Neural cell (in vitro differentiated cells): Measurements from ENCODE around the gene CLIC4. TPM values are rescaled to one million over a fixed set of nuclear protein-coding genes. Genes with fewer than 3 reads are reported as not detected.

Source experiments
- H2AFZ ChIP-seq: fragments of 200-600, 300-800 bp; sonication (generic), shearing (Covaris generic); 2 replicates; pipeline ENCODE4 v1.6.0; 2014; ENCODE audit warnings: low read depth, mild to moderate bottlenecking, antibody characterized with exemption, low read length, moderate library complexity
- H3F3A ChIP-seq: fragments of 200-600 bp; shearing (Covaris generic); 2 replicates; pipeline ENCODE4 v1.6.1; 2016; ENCODE audit warnings: mild to moderate bottlenecking, moderate library complexity, mixed read lengths, antibody characterized with exemption, low read length; ENCODE audit not compliant: insufficient read depth, poor library complexity, severe bottlenecking
- H3K27ac ChIP-seq: fragments of 200-600, 300-800 bp; sonication (generic), shearing (Covaris generic); 2 replicates; pipeline ENCODE4 v1.5.1; 2014; ENCODE audit warnings: mild to moderate bottlenecking, low read length, moderate library complexity
- H3K27me3 ChIP-seq: fragments of 300-800, 200-600 bp; sonication (generic), shearing (Covaris generic); 2 replicates; pipeline ENCODE4 v1.6.0; 2014; ENCODE audit warnings: mild to moderate bottlenecking, low read depth, low read length, moderate library complexity; ENCODE audit not compliant: insufficient read depth
- H3K36me3 ChIP-seq: fragments of 300-800, 200-600 bp; sonication (generic), shearing (Covaris generic); 2 replicates; pipeline ENCODE4 v1.5.1; 2014; ENCODE audit warnings: mild to moderate bottlenecking, antibody characterized with exemption, low read length, moderate library complexity; ENCODE audit not compliant: insufficient read depth
- H3K4me2 ChIP-seq: fragments of 300-800, 200-600 bp; sonication (generic), shearing (Covaris generic); 2 replicates; pipeline ENCODE4 v1.6.0; 2014; ENCODE audit warnings: mild to moderate bottlenecking, low read length
- H3K4me3 ChIP-seq: fragments of 300-800, 200-600 bp; sonication (generic), shearing (Covaris generic); 2 replicates; pipeline ENCODE4 v1.5.1; 2014; ENCODE audit warnings: mild to moderate bottlenecking, low read length, moderate library complexity
- H3K79me2 ChIP-seq: fragments of 200-600 bp; shearing (Covaris generic); replicated peaks from 2 replicates; pipeline ENCODE4 v1.6.0; 2014; ENCODE audit warnings: mild to moderate bottlenecking, low read length, moderate library complexity; ENCODE audit not compliant: insufficient read depth
- H3K9ac ChIP-seq: fragments of 300-800, 200-600 bp; sonication (generic), shearing (Covaris generic); 2 replicates; pipeline ENCODE4 v1.6.1; 2016; ENCODE audit warnings: mild to moderate bottlenecking, low read length, mixed read lengths
- H3K9me2 ChIP-seq: fragments of 200-600 bp; shearing (Covaris generic); 2 replicates; pipeline ENCODE4 v1.6.1; 2016; ENCODE audit warnings: mild to moderate bottlenecking, low read length, mixed read lengths; ENCODE audit not compliant: insufficient read depth
- H3K9me3 ChIP-seq: fragments of 200-600, 300-800 bp; sonication (generic), shearing (Covaris generic); 2 replicates; pipeline ENCODE4 v1.6.1; 2016; ENCODE audit warnings: mild to moderate bottlenecking, mixed run types, low read length, moderate library complexity, mixed read lengths
- H4K20me1 ChIP-seq: fragments of 200-600 bp; shearing (Covaris generic); 2 replicates; pipeline ENCODE4 v1.6.1; 2016; ENCODE audit warnings: mild to moderate bottlenecking, mixed run types; ENCODE audit not compliant: insufficient read depth
- EP300 ChIP-seq: fragments of 450-650 bp; conservative IDR thresholded peaks from 2 replicates; pipeline ENCODE4 v1.6.1; 2014; ENCODE audit warnings: antibody characterized with exemption, mild to moderate bottlenecking, moderate library complexity; ENCODE audit not compliant: poor library complexity, severe bottlenecking
- EZH2 ChIP-seq: fragments of 200-600, 300-800 bp; shearing (Covaris generic), sonication (generic); IDR thresholded peaks from 2 replicates; pipeline ENCODE4 v1.6.1; 2014; ENCODE audit warnings: antibody characterized with exemption, low read length, borderline replicate concordance, mild to moderate bottlenecking; ENCODE audit not compliant: insufficient read depth, poor library complexity, severe bottlenecking
- MXI1 ChIP-seq: fragments of 450-650 bp; conservative IDR thresholded peaks from 2 replicates; pipeline ENCODE4 v1.6.1; 2014; ENCODE audit warnings: antibody characterized with exemption, mild to moderate bottlenecking; ENCODE audit not compliant: poor library complexity, severe bottlenecking
- POLR2AphosphoS5 ChIP-seq: IDR thresholded peaks from 2 replicates; pipeline ENCODE4 v1.6.1; 2012
- RAD21 ChIP-seq: fragments of 450-650 bp; conservative IDR thresholded peaks from 2 replicates; pipeline ENCODE4 v1.6.1; 2014; ENCODE audit warnings: antibody characterized with exemption, mild to moderate bottlenecking, moderate library complexity
- SMC3 ChIP-seq: fragments of 450-650 bp; conservative IDR thresholded peaks from 2 replicates; pipeline ENCODE4 v1.6.1; 2014; ENCODE audit warnings: antibody characterized with exemption, mild to moderate bottlenecking, moderate library complexity; ENCODE audit not compliant: poor library complexity
- TAF1 ChIP-seq: IDR thresholded peaks from 2 replicates; pipeline ENCODE4 v1.6.1; 2012; ENCODE audit warnings: low read depth
- polyA plus RNA-seq: library from polyadenylated mRNA; depleted of rRNA; stranded (reverse); fragments of >200 nt; gene quantifications from 2 replicates; pipeline ENCODE4 v1.2.3, GENCODE V29; 2014
- TF ChIP-seq, protein P1 (sequence below): IDR thresholded peaks from 2 replicates; pipeline ENCODE4 v1.6.1; 2012; ENCODE audit warnings: borderline replicate concordance
- TF ChIP-seq, protein P2 (sequence below): fragments of 450-650 bp; IDR thresholded peaks from 2 replicates; pipeline ENCODE4 v1.5.1; 2014; ENCODE audit warnings: antibody characterized with exemption, mild to moderate bottlenecking, moderate library complexity; ENCODE audit not compliant: poor library complexity, severe bottlenecking

Gene CLIC4
- polyA plus RNA-seq, 1 donor from 2014 or later: 133 TPM

GRCh38 chr1:24860841-24861240 is 115.6 kb downstream of the CLIC4 start:
- H3K79me2 ChIP-seq: no peaks in the 10 kb centered on the region
- no peaks in the 10 kb centered on the region for H3F3A ChIP-seq
- H4K20me1 ChIP-seq: no peaks in the 10 kb centered on the region
- no peaks in the 10 kb centered on the region for H3K36me3 ChIP-seq
- no peak for TF ChIP-seq SMC3
- TF ChIP-seq RAD21: no peak
- TF ChIP-seq, protein P1, sequence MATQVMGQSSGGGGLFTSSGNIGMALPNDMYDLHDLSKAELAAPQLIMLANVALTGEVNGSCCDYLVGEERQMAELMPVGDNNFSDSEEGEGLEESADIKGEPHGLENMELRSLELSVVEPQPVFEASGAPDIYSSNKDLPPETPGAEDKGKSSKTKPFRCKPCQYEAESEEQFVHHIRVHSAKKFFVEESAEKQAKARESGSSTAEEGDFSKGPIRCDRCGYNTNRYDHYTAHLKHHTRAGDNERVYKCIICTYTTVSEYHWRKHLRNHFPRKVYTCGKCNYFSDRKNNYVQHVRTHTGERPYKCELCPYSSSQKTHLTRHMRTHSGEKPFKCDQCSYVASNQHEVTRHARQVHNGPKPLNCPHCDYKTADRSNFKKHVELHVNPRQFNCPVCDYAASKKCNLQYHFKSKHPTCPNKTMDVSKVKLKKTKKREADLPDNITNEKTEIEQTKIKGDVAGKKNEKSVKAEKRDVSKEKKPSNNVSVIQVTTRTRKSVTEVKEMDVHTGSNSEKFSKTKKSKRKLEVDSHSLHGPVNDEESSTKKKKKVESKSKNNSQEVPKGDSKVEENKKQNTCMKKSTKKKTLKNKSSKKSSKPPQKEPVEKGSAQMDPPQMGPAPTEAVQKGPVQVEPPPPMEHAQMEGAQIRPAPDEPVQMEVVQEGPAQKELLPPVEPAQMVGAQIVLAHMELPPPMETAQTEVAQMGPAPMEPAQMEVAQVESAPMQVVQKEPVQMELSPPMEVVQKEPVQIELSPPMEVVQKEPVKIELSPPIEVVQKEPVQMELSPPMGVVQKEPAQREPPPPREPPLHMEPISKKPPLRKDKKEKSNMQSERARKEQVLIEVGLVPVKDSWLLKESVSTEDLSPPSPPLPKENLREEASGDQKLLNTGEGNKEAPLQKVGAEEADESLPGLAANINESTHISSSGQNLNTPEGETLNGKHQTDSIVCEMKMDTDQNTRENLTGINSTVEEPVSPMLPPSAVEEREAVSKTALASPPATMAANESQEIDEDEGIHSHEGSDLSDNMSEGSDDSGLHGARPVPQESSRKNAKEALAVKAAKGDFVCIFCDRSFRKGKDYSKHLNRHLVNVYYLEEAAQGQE: no peak
- no peaks in the 10 kb centered on the region for H3K27me3 ChIP-seq
- H2AFZ ChIP-seq: no peak overlapping the region
- H3K9me3 ChIP-seq: no peaks in the 10 kb centered on the region
- no peak overlapping the region for H3K4me3 ChIP-seq
- H3K9me2 ChIP-seq: no peaks in the 10 kb centered on the region
- H3K27ac ChIP-seq: no peak overlapping the region
- H3K4me2 ChIP-seq: no peak overlapping the region
- H3K9ac ChIP-seq: no peak overlapping the region

DNA sequence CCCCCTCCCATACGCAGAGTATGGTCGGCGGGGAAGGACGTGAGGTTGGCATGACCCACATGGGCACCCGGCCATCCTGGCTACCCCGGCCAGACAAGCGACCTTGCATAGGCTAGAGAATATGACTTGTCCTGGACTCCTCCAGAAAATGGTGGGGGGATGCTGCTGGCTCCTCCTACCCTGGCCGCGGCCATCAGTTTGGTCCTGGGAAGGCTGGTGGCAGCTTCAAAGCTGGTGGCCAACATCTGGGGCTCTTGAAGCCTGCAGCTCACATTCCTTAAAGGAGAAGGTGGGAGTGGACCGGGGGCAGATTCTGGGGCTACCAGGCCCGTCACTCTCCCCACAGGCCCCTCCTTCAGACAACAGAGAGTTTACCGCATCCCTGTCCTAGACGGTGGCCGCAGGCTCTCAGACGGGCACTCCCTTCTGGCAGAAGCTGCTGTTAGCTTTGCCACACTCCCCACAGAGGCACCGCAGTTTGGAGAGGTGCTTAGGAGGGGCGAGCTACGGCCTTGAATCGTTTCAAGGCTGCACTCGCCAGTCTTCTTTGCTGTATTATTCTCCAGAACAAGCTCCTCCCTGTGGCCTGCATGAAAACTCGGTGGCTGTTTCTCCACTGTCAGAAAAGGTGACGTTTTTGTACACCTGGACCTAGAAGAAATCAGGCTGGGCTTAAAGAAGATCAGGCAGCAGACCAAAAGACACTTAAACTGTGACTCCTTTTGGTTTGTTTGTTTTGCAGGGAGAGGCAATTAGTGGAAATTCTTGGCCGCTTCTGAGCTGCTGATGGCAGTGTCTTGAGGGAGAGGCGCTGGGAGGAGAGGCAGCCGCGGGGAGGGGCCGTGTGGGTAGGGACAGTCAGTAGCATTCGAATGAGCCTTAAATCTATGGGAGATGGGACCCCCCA is 116.8 kb downstream of the CLIC4 start:
- H4K20me1 ChIP-seq: no peaks in the 10 kb centered on the region
- H3F3A ChIP-seq: no peaks in the 10 kb centered on the region
- no peaks in the 10 kb centered on the region for H3K27me3 ChIP-seq
- no peak overlapping the region for H3K9ac ChIP-seq
- H3K4me3 ChIP-seq: no peak overlapping the region
- no peaks in the 10 kb centered on the region for H3K9me3 ChIP-seq
- H3K27ac ChIP-seq: no peak overlapping the region
- H3K79me2 ChIP-seq: no peaks in the 10 kb centered on the region
- no peak overlapping the region for H3K4me2 ChIP-seq
- H3K9me2 ChIP-seq: no peaks in the 10 kb centered on the region
- no peak overlapping the region for H2AFZ ChIP-seq
- no peak for TF ChIP-seq EP300
- TF ChIP-seq, protein P2, sequence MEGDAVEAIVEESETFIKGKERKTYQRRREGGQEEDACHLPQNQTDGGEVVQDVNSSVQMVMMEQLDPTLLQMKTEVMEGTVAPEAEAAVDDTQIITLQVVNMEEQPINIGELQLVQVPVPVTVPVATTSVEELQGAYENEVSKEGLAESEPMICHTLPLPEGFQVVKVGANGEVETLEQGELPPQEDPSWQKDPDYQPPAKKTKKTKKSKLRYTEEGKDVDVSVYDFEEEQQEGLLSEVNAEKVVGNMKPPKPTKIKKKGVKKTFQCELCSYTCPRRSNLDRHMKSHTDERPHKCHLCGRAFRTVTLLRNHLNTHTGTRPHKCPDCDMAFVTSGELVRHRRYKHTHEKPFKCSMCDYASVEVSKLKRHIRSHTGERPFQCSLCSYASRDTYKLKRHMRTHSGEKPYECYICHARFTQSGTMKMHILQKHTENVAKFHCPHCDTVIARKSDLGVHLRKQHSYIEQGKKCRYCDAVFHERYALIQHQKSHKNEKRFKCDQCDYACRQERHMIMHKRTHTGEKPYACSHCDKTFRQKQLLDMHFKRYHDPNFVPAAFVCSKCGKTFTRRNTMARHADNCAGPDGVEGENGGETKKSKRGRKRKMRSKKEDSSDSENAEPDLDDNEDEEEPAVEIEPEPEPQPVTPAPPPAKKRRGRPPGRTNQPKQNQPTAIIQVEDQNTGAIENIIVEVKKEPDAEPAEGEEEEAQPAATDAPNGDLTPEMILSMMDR: no peak
- TF ChIP-seq POLR2AphosphoS5: no peak
- TF ChIP-seq, protein P1: no peak
- TF ChIP-seq EZH2: no peak
- TF ChIP-seq RAD21: no peak
- TF ChIP-seq SMC3: no peak
- TF ChIP-seq MXI1: no peak
- TF ChIP-seq TAF1: no peak
- H3K36me3 ChIP-seq: no peaks in the 10 kb centered on the region
